DMS53 treated with DMSO at 0.1 percent for 48 hours (cell line): ENCODE data around the gene KRTAP10-12.
"Not testable (repeated sequence)": the region's sequence is repeated elsewhere in the genome, so short reads cannot be mapped to it uniquely, and the experiment has no call there.

Experiments used
- DNase-seq: peaks from one replicate; lab custom pipeline; 2025; ENCODE audit not compliant: unreplicated experiment; lab: John Stamatoyannopoulos, UW

KRTAP10-12 gene

DNA sequence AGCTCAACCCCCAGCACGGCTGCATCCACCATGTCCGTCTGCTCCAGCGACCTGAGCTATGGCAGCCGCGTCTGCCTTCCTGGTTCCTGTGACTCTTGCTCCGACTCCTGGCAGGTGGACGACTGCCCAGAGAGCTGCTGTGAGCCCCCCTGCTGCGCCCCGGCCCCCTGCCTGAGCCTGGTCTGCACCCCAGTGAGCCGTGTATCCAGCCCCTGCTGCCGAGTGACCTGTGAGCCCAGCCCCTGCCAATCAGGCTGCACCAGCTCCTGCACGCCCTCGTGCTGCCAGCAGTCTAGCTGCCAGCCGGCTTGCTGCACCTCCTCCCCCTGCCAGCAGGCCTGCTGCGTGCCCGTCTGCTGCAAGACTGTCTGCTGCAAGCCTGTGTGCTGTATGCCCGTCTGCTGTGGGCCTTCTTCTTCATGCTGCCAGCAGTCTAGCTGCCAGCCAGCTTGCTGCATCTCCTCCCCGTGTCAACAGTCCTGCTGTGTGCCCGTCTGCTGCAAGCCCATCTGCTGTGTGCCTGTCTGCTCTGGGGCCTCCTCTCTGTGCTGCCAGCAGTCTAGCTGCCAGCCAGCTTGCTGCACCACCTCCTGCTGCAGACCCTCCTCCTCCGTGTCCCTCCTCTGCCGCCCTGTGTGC, at the start of gene KRTAP10-12:
KRTAP10-12 (plus strand) TSS at position 1 of the 639 bp plus-strand sequence; CDS start at position 31, 30 bp downstream.
- DNase-seq = not testable (repeated sequence)

GRCh38 chr21:44647222-44647552, 49.8 kb upstream of the KRTAP10-12 start:
- DNase-seq = no peak

DNA sequence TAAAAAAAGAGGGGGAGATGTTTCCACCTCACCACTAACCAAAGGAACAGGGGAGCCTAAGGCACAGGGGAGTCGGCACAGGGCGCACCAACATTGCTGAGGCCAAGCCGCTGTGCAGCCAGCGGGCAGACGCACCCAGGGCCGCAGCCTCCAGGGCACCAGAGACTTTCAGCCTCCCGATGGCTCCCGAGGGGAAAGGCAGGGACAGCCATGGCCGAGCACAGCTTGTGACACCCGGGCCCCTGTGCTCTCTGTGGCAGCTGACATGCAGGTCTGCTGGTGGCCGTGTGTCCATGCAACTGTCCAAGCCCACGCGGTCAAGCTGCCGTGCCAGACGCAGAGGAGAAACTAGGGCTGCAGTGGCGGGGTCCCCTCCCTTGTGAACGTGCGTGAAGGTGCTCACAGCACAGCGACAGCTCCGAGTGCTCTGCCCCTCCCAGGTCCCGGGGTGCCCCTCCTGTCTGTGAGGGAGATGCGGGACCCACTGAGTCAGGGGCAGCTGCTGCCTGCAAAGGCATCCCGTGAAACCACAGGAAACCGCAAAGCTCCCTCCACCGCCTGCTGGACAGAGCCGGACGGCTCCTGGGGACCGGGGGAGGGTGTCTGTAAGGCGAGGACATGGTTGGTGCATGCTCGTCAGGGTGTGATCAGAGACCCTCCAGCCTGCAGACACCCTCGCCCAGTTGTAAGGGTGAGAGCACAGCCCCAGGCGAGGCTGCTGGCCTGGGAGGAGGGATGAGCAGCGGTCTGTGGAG, 48.2 kb upstream of the KRTAP10-12 start:
- no peak for DNase-seq

DNA sequence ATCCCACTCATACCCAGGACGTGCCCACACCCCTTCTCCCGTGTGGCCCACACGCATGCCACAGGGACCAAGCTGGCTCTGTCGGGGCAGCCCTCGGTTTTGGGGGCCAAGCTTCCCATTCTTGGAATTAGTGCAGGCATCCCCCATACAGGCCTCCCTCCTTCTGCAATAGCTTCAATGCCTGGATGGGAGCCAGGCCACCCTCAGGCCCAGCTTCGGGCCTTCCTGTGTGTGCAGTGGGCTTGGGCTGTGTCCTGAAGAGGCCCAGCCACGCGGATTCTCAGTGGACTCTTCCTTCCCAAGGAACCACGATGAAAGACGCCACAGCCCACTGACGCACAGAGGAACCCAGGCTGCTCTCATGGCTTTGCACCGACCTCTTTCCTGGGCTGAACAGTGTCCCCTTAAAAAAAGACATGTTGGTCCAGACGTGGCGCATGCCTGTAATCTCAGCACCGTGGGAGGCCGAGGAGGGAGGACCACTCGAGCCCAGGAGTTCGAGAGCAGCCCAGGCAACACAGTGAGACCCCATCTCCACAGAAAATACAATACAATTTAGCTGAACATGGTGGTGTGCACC, 47.4 kb upstream of the KRTAP10-12 start:
- DNase-seq = no peak

DNA sequence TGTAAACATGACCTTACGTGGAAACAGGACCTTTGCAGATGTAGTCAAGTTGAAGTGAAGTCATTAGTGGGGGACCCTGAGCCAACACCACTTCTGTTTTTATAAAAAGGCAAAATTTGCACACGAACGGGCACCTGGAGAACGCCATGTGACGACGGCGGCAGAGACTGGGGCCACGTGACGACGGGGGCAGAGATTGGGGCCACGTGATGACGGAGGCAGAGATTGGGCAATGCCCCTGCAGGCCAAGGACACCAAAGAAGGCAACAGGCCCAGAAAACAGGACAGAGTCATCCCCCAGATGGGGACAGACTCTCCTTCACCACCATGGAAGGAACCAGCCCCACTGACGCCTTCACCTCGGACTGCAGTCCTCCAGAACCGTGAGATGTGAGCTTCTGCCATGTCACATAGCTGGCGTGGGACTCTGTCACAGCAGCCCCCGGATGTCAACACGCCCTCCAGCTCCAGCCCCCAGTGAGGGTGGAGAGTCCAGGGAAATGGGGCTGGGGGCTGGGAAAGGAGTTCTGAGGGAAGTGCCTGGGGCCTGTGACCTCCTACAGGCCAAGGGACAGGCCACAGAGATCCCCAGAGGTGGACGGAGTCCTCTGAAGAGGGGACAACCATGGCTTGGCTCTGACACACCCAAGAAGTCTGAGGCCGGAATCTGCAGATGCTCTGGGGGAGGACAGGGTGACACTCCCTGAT, 46.6 kb upstream of the KRTAP10-12 start:
- no peak for DNase-seq

GRCh38 chr21:44650973-44651675, 45.8 kb upstream of the KRTAP10-12 start:
- no peak for DNase-seq

DNA sequence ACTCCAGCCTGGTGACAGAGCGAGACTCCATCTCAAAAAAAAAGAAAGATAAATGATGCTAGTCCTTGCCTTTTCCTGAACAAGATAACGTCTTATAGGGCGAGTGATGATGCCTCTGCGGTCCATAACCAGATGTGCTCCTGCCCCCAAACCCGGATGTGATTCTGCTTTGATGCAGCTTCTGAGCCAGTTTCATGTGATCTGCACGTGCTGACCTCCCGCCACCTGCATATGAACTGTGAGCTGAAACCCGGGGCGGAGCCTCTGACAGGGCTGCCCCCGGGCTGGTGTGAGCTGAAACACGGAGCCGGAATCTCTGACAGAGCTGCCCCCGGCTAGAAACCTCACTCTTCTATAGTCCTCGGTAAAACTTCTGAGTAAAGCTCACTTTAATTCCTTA, 43.8 kb upstream of the KRTAP10-12 start:
- DNase-seq = no peak

GRCh38 chr21:44653656-44654575, 43.1 kb upstream of the KRTAP10-12 start:
- no peak for DNase-seq

- no peak for DNase-seq
These were observed 42.3 kb upstream of the KRTAP10-12 start, which contains the start of gene KRTAP12-4 for GRCh38 chr21:44654576-44655175. Gene KRTAP12-4, minus strand, starts transcription at chr21:44654659. Its CDS starts 45 bp downstream, at chr21:44654614.

- DNase-seq = no peak
These were observed 40.1 kb upstream of the KRTAP10-12 start for GRCh38 chr21:44656868-44657267.

DNA sequence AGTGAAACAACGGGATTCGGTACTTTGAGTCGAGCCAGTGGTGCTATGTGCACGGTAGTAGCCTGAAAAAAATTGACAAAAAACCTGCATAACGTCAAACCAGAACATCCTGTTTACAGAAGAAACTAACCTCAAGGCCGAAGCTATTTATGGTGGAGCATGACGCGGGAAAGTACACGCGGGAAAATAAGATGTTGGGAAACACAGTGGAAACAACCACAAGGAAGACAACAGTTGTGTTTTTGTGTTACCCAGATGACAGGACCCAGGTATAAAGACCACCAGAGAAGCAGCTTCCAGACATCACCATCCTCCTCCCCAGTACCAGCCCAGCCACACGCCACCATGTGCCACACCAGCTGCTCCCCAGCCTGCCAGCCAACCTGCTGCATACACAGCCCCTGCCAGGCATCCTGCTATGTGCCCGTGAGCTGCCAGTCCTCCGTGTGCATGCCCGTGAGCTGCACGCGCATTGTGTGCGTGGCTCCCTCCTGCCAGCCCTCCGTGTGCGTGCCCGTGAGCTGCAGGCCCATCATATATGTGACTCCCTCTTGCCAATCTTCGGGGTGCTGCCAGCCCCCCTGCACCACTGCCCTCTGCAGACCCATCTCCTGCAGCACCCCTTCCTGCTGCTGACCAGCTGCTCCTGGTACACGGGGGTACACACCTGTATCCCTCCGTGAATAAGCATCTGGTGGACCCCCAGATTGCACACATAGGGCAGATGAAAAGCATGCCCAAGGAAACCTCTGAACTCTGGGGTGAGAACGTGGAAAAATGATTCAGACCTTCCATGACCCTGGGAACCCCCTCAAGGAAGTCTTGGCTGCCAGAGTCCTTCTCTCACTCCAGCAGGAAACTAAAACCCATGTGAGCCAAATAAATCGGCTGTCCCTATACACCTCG, 39.1 kb upstream of the KRTAP10-12 start, which contains the start of gene KRTAP12-3:
KRTAP12-3 (plus strand) TSS at position 298 of the 906 bp plus-strand sequence; CDS start at position 346, 48 bp downstream.
- DNase-seq = no peak

GRCh38 chr21:44658541-44658910, 38.4 kb upstream of the KRTAP10-12 start:
- DNase-seq = no peak

DNA sequence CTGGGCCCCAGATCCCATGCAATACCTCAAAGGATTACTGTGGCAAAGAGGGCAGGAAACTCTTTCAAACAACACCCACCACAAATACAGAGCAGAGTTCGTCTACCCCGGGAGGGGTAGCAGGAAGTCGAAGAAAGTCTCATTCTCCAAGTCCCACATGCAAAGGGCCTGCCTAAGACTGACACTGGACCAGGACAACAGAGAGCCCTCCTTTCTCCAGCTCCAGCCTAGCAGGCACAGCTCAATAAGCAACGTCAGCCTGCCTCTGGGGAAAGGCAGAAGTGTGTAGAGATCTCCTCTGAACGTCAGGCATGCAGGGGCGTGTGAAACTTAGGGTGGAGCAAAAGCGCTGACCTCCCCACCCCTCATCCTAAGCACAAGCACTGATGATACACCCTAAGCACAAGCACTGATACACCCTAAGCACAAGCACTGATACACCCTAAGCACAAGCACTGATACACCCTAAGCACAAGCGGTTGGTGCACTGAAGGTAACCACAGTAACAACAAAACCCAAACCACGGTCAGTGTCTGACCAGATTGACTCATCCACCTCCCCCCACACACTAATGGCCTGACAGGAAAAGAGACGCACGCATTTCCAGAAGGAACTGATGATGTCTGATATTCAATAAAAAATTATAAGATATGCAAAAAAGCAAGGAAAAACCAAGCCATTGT, 37.9 kb upstream of the KRTAP10-12 start:
- no peak for DNase-seq

DNA sequence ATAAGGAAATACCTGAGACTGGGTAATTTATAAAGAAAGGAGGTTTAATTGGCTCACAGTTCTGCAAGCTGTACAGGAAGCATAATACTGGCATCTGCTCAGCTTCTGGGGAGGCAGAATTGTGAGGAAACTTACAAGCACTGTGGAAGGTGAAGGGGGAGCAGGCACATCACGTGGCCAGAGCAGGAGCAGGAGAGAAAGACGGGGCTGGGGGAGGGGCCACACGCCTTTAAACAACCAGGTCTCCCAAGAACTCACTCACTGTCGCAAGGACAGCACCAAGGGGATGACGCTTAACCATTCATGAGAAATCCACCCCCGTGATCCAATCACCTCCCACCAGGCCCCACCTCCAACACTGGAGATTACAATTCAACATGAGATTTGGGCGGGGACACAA, 35.4 kb upstream of the KRTAP10-12 start:
- not testable (repeated sequence) for DNase-seq

DNA sequence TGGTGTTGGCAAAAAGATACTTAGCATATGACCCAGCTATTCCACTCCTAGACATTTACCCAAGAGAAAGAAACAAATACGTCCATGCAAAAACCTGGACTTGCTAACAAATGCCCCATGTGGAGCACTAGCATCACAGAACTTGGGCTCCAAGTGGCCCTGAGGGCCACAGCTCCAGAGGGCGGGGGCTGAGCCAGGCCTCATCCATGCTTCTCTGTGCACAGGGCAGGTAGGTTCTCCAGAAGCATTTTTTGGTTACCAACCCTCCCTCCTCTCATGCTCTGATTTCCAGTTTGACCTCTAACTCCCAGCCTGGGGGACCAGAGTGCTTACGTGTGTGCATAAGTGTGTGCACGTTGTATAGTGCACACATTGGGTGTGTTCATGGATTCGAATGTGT, 32.3 kb upstream of the KRTAP10-12 start:
- no peak for DNase-seq

- no peak for DNase-seq
These were observed 30.3 kb upstream of the KRTAP10-12 start, which contains the start of gene KRTAP12-2 for GRCh38 chr21:44666401-44667320. Gene KRTAP12-2, minus strand, starts transcription at chr21:44666927. Its CDS starts 41 bp downstream, at chr21:44666886.

DNA sequence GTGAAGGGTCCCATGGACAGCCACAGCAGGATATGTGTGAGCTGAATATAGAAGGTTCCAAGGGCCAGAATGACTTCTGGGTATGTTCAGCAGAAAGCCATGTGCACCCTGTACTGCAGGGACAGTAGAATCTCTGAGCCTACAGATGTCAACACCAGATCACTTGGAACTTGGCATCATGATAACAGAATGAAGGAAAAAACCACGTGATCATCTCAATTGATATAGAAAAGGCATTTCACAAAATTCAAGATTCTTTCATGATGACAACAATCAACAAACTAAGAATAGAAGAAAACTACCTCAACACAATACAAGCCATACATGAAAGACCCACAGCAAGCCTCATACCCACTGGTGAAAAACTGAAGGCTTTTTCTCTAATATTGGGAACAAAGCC, 29.4 kb upstream of the KRTAP10-12 start:
- DNase-seq = no peak
